GM21737 (cell line): ENCODE measurements around the gene FAF2.
"Not testable (repeated sequence)": the region's sequence is repeated elsewhere in the genome, so short reads cannot be mapped to it uniquely, and the experiment has no call there.

Source experiments
- ATAC-seq: cut with Tn5 transposase; IDR thresholded peaks from one replicate; pipeline ENCODE4 v1.9.1; 2021; ENCODE audit warnings: mild to moderate bottlenecking, moderate library complexity; ENCODE audit not compliant: unreplicated experiment

The FAF2 gene

GRCh38 chr5:176454724-176455394 is 6.7 kb downstream of the FAF2 start:
- ATAC-seq: no peak

DNA sequence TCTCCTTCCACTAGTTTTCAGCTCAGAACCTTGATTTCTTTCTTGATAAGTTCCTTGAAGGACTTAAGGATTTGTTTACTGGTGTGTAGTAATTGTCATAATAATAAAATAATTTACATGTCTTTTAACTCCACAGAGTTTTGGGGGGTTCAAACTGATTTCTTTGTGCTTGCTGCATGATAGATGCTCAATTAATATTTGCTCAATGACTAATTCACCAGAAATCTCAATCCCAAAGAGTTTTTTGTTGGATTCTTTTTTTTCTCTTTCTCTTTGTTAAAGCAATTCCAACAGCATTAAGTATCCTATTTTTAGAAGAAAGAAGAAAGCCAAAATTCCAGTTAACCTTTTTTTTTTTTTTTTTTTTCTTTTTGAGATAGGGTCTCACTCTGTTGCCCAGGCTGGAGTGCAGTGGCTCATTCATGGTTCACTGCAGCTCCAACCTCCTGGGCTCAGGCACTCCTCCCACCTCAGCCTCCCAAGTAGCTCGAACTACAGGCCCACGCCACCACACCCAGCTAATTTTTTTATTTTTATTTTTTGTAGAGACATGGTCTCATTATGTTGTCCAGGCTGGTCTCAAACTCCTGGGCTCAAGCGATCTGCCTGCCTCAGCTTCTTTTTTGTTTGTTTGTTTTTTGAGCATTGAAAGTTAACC is 10.8 kb downstream of the FAF2 start:
- no peak for ATAC-seq

DNA sequence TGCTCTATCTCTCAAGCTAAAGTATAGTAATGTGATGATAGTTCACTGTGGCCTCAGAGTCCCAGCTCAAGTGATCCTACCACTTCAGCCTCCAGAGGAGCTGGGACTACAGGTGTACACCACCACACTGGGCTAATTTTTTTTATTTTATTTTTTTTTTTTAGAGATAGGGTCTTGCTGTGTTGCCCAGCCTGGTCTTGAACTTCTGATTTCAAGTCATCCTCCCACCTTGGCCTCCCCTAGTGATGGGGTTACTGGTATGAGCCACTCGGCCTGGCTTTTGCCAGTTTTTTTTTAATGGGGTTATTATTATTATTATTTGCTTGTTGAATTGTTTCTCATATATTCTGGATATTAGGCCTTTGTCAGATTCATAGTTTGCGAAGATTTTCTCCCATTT is 13.2 kb downstream of the FAF2 start:
- no peak for ATAC-seq

- ATAC-seq: no peak
Measured at GRCh38 chr5:176463113-176463764, 15.1 kb downstream of the FAF2 start.

- ATAC-seq: no peak
Measured at GRCh38 chr5:176466245-176466871, 18.2 kb downstream of the FAF2 start.

GRCh38 chr5:176469296-176469695 is 21.1 kb downstream of the FAF2 start:
- ATAC-seq: no peak

DNA sequence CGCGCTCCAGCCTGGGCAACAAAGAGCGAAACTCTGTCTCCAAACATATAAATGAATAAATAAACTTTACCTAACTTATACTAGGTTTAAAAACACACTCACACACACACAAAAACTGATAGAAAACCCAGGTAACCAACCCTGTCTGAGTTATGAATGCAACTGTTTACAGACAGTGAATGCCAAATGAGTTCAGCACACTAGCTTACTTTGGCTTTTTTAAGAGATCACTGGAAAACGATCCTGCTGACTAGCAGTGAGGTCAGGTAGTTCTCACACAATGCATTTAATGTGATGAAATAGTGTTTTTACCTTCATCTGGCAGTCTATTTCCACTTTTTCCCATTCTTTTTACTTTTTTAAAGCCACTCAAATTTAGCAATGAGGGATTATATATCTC is 22.4 kb downstream of the FAF2 start:
- no peak for ATAC-seq

DNA sequence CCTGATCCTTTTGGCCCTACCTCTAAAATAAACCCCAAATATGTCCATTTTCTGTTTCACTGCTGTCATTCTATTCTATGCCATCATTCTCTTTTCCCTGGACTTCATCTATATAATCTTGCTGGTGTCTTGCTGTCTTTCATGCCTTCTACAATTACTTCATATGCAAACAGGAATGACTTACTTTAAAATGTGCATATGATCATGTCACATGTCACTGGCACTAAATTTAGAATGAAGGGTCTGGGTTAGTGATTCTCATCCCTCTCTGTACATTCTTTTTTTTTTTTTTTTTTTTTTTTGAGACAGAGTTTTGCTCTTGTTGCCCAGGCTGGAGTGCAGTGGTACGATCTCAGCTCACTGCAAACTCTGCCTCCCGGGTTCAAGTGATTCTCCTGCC is 22.9 kb downstream of the FAF2 start:
- ATAC-seq: no peak

- ATAC-seq: no peak
Measured at GRCh38 chr5:176473335-176474006, 25.3 kb downstream of the FAF2 start.

- no peak for ATAC-seq
Measured at GRCh38 chr5:176474476-176474875, 26.3 kb downstream of the FAF2 start.

DNA sequence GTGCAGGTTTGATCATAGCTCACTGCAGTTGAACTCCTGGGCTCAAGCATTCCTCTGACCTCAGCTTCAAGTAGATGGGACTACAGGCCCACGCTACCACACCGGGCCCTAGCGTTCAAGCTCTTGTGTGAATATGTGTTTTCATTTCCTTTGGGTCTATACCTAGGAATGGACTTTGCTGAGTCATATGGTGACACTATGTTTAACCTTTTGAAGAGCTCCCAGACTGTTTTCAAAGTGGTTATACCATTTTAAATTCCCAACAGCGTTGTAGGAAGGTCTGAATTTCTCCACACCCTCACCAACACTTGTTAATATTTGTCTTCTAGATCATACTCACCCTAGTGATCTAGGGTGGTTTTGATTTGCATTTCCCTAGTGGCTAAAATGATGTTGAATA is 33.5 kb downstream of the FAF2 start:
- no peak for ATAC-seq

DNA sequence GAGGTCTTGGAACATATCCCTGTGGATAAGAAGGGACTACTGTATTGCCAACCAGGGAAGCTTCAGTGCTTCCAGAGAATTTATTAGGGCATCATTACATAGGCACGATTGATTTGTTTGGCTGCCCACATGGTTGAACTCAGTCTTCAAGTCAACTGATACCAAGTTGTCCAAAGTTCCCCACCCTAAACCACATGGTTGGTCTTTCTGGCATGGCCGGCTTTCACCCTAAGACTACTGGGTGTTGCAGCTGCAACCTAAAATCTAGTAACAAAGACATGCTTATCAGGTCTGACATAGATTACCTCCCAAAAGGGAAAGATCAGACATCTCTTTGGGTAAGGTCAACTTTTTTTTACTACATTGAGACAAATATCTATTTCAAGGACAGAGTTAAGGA is 37.0 kb downstream of the FAF2 start:
- no peak for ATAC-seq

DNA sequence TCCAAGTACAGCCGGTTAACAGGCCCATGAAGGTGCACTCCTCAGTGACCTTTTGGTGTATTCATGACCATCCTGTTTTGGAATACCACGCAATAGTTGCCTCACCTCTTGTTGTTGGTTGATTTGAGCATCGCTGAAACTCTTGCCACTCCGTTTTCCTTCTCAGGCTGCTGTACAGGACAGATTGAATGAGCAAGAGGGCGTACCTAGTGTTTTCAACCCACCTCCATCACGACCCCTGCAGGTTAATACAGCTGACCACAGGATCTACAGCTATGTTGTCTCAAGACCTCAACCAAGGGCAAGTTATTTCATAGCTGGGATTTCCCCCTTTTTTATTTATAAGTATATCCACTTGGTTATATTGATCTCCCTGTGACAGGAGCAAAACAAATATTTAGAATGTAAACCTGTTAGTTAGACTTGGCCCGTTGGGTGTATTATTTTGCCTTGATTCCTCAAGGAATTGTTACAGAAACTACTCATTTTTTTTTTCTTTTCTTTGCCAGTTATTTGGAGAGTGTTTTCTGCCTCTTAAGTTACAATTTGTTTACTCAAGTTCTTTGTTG is 38.1 kb downstream of the FAF2 start:
- no peak for ATAC-seq

GRCh38 chr5:176487160-176487559 is 39.0 kb downstream of the FAF2 start:
- ATAC-seq: not testable (repeated sequence)

DNA sequence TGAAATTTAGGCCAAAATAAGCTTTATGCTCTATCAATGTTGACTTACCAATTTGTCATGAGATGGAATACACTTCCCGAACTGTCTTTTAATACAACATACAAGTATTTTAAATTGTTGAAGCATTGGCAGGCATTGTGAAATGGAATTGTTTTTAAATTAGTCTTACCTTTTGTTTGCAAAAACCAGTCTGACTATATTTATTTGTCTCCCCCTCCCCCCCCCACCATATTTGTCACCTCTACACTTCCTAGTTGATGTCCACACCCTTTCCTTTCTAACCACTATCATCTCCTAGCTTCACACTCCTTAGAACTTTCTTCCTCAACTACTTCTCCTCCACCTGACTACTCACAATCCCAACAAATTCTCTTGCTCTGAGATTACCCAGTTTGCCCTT is 40.9 kb downstream of the FAF2 start:
- ATAC-seq: no peak

GRCh38 chr5:176490301-176490700 is 42.1 kb downstream of the FAF2 start:
- no peak for ATAC-seq

GRCh38 chr5:176491101-176491502 is 42.9 kb downstream of the FAF2 start:
- ATAC-seq: no peak

- no peak for ATAC-seq
Measured at GRCh38 chr5:176491901-176492300, 43.7 kb downstream of the FAF2 start.

- ATAC-seq: no peak
Measured at GRCh38 chr5:176492431-176492830, 44.2 kb downstream of the FAF2 start.

- ATAC-seq: no peak
Measured at GRCh38 chr5:176497852-176498251, 49.7 kb downstream of the FAF2 start.

- ATAC-seq: no peak
Measured at GRCh38 chr5:176499273-176499672, 51.1 kb downstream of the FAF2 start.
